Nephron (organoid): Measurements from ENCODE around the gene HMSD.

Experiments used
- H3K27ac Mint-ChIP-seq, 3 experiments: 2 replicates each; pipeline ENCODE4 v1.8.0; 2020; ENCODE audit warnings: mixed read lengths in 3 of 3, mild to moderate bottlenecking in 2 of 3, moderate library complexity in 1 of 3
- H3K27me3 Mint-ChIP-seq: 2 replicates; pipeline ENCODE4 v1.8.0; 2021; ENCODE audit warnings: low read depth, mild to moderate bottlenecking, moderate library complexity, mixed read lengths
- H3K36me3 Mint-ChIP-seq: 2 replicates; pipeline ENCODE4 v1.8.0; 2020; ENCODE audit warnings: low read depth, mixed read lengths
- H3K4me1 Mint-ChIP-seq: 2 replicates; pipeline ENCODE4 v1.8.0; 2020; ENCODE audit warnings: mixed read lengths
- H3K4me3 Mint-ChIP-seq, 3 experiments: 2 replicates each; pipeline ENCODE4 v1.8.0; 2020; ENCODE audit warnings: mild to moderate bottlenecking in 3 of 3, mixed read lengths in 3 of 3, moderate library complexity in 2 of 3
- H3K9me3 Mint-ChIP-seq: 2 replicates; pipeline ENCODE4 v1.8.0; 2020; ENCODE audit warnings: mixed read lengths
- CTCF ChIP-seq, 3 experiments: fragments of 200-600 bp; sonication (generic); IDR thresholded peaks; one replicate each; pipeline ENCODE4 v1.5.0; 2021; ENCODE audit warnings: antibody characterized with exemption in 3 of 3; ENCODE audit not compliant: unreplicated experiment in 3 of 3

Gene HMSD

GRCh38 chr18:63947051-63947790 lies 1.9 kb upstream of the HMSD start:
- H3K4me1 Mint-ChIP-seq, result peaks cover 7% of the 10 kb centered on the region
- H3K27ac Mint-ChIP-seq, result no peak overlapping the region
- peaks cover 27% of the 10 kb centered on the region for H3K27me3 Mint-ChIP-seq
- peaks cover 6% of the 10 kb centered on the region for H3K9me3 Mint-ChIP-seq
- TF ChIP-seq CTCF (IDR thresholded peaks at IDR 0.05; ENCODE audit: unreplicated experiment in 3 of 3), result no peak
- no peak overlapping the region for H3K4me3 Mint-ChIP-seq
- H3K36me3 Mint-ChIP-seq, result no peaks in the 10 kb centered on the region

- Mint-ChIP-seq H3K27me3 (peaks cover 19% of the 10 kb centered on the region), H3K4me1 (peaks cover 10% of the 10 kb centered on the region), H3K9me3 (no peaks in the 10 kb centered on the region), H3K36me3 (no peaks in the 10 kb centered on the region), H3K27ac (no peak overlapping the region), H3K4me3 (no peak overlapping the region)
- no peak for TF ChIP-seq CTCF (IDR thresholded peaks at IDR 0.05; ENCODE audit: unreplicated experiment in 3 of 3)
Measured at GRCh38 chr18:63951302-63951705, 2.2 kb downstream of the HMSD start.

GRCh38 chr18:63953811-63954210 lies 4.7 kb downstream of the HMSD start:
- no peaks in the 10 kb centered on the region for H3K9me3 Mint-ChIP-seq
- no peak for TF ChIP-seq CTCF (IDR thresholded peaks at IDR 0.05; ENCODE audit: unreplicated experiment in 3 of 3)
- peaks cover 3% of the 10 kb centered on the region for H3K4me1 Mint-ChIP-seq
- H3K4me3 Mint-ChIP-seq, result no peak overlapping the region
- peaks cover 8% of the 10 kb centered on the region for H3K27me3 Mint-ChIP-seq
- H3K36me3 Mint-ChIP-seq, result no peaks in the 10 kb centered on the region
- H3K27ac Mint-ChIP-seq, result no peak overlapping the region

DNA sequence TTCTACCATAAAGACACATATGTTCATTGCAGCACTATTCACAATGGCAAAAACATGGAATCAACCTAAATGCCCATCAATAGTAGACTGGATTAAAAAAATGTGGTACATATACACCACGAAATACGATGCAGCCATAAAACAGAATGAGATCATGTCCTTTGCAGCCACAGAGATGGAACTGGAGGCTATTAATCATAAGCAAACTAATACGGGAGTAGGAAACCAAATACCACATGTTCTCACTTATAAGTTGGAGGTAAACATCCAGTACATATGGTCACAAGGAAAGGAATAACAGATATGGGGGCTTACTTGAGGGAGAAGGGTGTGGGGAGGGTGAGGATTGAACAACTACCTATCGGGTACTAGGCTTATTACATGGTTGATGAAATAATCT lies 7.7 kb downstream of the HMSD start:
- Mint-ChIP-seq H3K4me3 (no peak overlapping the region), H3K27me3 (no peaks in the 10 kb centered on the region), H3K4me1 (peaks cover 8% of the 10 kb centered on the region), H3K27ac (no peak overlapping the region), H3K36me3 (no peaks in the 10 kb centered on the region), H3K9me3 (no peaks in the 10 kb centered on the region)
- no peak for TF ChIP-seq CTCF (IDR thresholded peaks at IDR 0.05; ENCODE audit: unreplicated experiment in 3 of 3)

- H3K27ac Mint-ChIP-seq, result peak overlapping the region in 2 of 3 experiments; percentile 46 to 54
- no peaks in the 10 kb centered on the region for H3K9me3 Mint-ChIP-seq
- TF ChIP-seq CTCF (IDR thresholded peaks at IDR 0.05; ENCODE audit: unreplicated experiment in 3 of 3), result no peak
- no peak overlapping the region for H3K4me3 Mint-ChIP-seq
- H3K4me1 Mint-ChIP-seq, result peaks cover 5% of the 10 kb centered on the region
- H3K36me3 Mint-ChIP-seq, result no peaks in the 10 kb centered on the region
- H3K27me3 Mint-ChIP-seq, result peaks cover 5% of the 10 kb centered on the region
Measured at GRCh38 chr18:63960891-63961290, 11.8 kb downstream of the HMSD start.

DNA sequence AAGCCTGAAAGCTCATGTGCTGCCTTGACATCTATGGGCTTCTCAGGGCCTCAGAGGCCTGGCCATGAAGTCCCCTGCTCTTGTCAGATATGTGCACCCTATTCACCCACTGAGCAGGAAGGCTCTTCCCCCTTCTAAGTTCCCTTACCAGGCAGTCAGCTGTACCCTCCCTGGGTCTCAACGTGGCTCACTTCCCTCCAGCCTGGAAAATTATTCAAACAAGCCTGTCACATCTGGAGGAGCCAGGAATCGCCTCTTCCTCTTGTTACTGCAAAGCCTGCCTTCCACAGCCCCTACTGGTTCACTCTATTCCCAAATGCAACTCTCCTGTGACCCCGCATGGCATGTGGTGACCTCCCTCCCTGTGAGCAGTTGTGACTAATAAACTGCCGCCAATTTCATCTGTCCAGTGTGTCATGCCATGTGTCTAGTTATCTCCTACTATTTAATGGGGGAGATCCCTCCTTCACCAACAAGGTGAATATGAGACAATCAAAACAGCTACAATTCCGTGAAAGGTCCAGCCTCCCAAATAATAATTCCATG lies 12.4 kb downstream of the HMSD start:
- Mint-ChIP-seq H3K36me3 (no peaks in the 10 kb centered on the region), H3K9me3 (no peaks in the 10 kb centered on the region), H3K4me1 (peaks cover 5% of the 10 kb centered on the region), H3K27me3 (peaks cover 5% of the 10 kb centered on the region), H3K4me3 (no peak overlapping the region), H3K27ac (no peak overlapping the region)
- TF ChIP-seq CTCF (IDR thresholded peaks at IDR 0.05; ENCODE audit: unreplicated experiment in 3 of 3), result no peak
